ENCODE data around the gene PPP1R3E. TPM values are rescaled to one million over a fixed set of nuclear protein-coding genes. Genes with fewer than 3 reads are reported as not detected.

PPP1R3E gene
- polyA plus RNA-seq, 3 donors = 0.81 to 16.7 (median 0.88) TPM

DNA sequence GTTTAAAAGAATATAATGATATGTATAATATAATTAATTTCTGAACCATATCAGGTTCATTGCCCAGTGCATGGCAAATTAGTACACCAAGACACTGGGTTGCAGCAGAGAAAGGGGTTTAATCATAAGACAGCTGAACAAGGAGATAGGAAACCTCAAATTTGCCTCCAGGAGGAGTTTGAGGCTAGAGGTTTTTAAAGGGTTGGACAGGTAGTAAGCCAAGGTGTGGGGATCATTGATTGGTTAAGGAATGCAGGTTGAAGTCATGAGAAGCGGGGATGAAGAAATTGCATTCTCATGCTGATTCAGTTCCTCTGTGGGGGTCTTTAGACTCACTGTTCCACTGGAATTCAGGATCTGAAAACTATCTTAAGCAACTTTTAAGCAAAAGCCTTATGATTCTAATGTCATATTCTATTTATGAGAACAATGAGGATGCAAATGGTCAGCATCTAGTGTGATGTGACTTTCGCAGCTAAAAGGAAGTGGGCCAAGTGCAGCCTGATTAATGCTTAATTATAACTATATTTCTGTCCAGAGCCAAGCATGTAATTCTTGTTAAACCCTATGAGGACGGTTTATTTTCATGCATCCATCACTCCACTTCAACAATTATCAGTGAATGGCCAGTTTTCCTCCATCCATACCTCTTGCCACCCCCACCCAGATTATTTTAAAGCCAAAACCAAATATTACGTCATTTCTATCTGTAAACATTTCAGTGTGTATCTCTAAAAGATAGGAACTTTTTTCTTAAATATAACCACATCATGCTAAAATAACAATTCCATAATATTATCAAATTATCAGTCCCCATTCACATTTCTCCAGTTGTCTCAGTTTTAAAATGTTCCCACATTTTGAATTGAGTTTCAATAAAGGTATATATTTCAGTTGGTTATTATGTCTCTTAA is 50.0 kb downstream of the PPP1R3E start:
- 20% methylated on average over 2 of the region's 4 CpGs for WGBS (ENCODE audit: insufficient coverage)
- Histone ChIP-seq H3K4me1 (ENCODE audit: control insufficient read depth in 1 of 2, insufficient read depth in 2 of 2, low read length in 2 of 2) (peaks cover 7 to 9% of the 10 kb centered on the region in 2 donors), H3K27me3 (ENCODE audit: control insufficient read depth in 2 of 2, insufficient read depth in 2 of 2, low read length in 2 of 2) (no peaks in the 10 kb centered on the region), H4K20me1 (ENCODE audit: insufficient read depth, low read length) (no peaks in the 10 kb centered on the region), H3K36me3 (replicated peaks in 1 of 2; ENCODE audit: control insufficient read depth in 1 of 2, insufficient read depth in 2 of 2, low read length in 2 of 2) (no peaks in the 10 kb centered on the region), H3K9ac (ENCODE audit: insufficient read depth, low read length, poor library complexity, severe bottlenecking) (no peak overlapping the region), H3K79me2 (ENCODE audit: insufficient read depth, low read length) (no peaks in the 10 kb centered on the region), H2AFZ (ENCODE audit: insufficient read depth, low read depth, low read length, poor library complexity, severe bottlenecking) (no peak overlapping the region), H3K9me3 (replicated peaks in 1 of 2; ENCODE audit: control insufficient read depth in 1 of 2, insufficient read depth in 1 of 2, low read length in 2 of 2) (no peaks in the 10 kb centered on the region), H3K4me3 (replicated peaks in 1 of 3; ENCODE audit: low read depth in 2 of 3, low read length in 3 of 3) (no peak overlapping the region), H3K27ac (ENCODE audit: low read depth in 1 of 2, low read length in 2 of 2) (no peak overlapping the region), H3K4me2 (replicated peaks; ENCODE audit: extremely low read depth, low read length, poor library complexity, severe bottlenecking) (no peak overlapping the region)
- Mint-ChIP-seq H3K9me3 (no peaks in the 10 kb centered on the region), H3K4me1 (peaks cover 13% of the 10 kb centered on the region), H3K36me3 (no peaks in the 10 kb centered on the region), H3K4me3 (no peak overlapping the region), H3K27me3 (ENCODE audit: low read depth in 3 of 3) (no peaks in the 10 kb centered on the region), H3K27ac (no peak overlapping the region)
- no peak for DNase-seq
- TF ChIP-seq, protein P1, sequence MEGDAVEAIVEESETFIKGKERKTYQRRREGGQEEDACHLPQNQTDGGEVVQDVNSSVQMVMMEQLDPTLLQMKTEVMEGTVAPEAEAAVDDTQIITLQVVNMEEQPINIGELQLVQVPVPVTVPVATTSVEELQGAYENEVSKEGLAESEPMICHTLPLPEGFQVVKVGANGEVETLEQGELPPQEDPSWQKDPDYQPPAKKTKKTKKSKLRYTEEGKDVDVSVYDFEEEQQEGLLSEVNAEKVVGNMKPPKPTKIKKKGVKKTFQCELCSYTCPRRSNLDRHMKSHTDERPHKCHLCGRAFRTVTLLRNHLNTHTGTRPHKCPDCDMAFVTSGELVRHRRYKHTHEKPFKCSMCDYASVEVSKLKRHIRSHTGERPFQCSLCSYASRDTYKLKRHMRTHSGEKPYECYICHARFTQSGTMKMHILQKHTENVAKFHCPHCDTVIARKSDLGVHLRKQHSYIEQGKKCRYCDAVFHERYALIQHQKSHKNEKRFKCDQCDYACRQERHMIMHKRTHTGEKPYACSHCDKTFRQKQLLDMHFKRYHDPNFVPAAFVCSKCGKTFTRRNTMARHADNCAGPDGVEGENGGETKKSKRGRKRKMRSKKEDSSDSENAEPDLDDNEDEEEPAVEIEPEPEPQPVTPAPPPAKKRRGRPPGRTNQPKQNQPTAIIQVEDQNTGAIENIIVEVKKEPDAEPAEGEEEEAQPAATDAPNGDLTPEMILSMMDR (IDR thresholded peaks at IDR 0.05) = no peak
- intact Hi-C loops (cut with micrococcal nuclease) = no loop called here

DNA sequence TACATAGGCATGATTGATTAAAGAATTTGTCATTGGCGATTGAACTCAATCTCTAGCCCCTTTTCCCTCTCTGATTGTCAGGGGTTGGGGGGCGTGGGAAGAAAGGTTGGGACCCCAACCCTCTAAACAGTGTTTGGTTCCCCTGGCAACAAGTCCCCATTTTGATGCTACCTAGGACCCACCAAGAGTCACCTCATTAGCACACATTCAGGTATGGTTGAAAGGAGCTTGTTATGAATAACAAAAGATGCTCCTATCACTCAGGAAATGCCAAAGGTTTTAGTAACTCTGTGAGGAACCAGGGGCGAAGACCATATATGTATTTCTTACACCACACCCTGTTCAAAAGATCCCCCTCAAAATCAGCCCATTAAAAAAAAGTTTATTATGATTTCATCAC is 50.7 kb downstream of the PPP1R3E start:
- TF ChIP-seq, protein P1 (IDR thresholded peaks at IDR 0.05) = no peak
- no peak overlapping the region for H3K4me2 ChIP-seq (replicated peaks; ENCODE audit: extremely low read depth, low read length, poor library complexity, severe bottlenecking)
- H3K27me3 ChIP-seq (ENCODE audit: control insufficient read depth in 2 of 2, insufficient read depth in 2 of 2, low read length in 2 of 2) = no peaks in the 10 kb centered on the region
- H3K27me3 Mint-ChIP-seq (ENCODE audit: low read depth in 3 of 3) = no peaks in the 10 kb centered on the region
- no peaks in the 10 kb centered on the region for H4K20me1 ChIP-seq (ENCODE audit: insufficient read depth, low read length)
- no peaks in the 10 kb centered on the region for H3K9me3 ChIP-seq (replicated peaks in 1 of 2; ENCODE audit: control insufficient read depth in 1 of 2, insufficient read depth in 1 of 2, low read length in 2 of 2)
- peaks cover 7 to 9% of the 10 kb centered on the region in 2 donors for H3K4me1 ChIP-seq (ENCODE audit: control insufficient read depth in 1 of 2, insufficient read depth in 2 of 2, low read length in 2 of 2)
- no peak for DNase-seq
- no peaks in the 10 kb centered on the region for H3K9me3 Mint-ChIP-seq
- H3K27ac ChIP-seq (ENCODE audit: low read depth in 1 of 2, low read length in 2 of 2) = no peak overlapping the region
- H3K36me3 Mint-ChIP-seq = no peaks in the 10 kb centered on the region
- H3K4me3 ChIP-seq (replicated peaks in 1 of 3; ENCODE audit: low read depth in 2 of 3, low read length in 3 of 3) = no peak overlapping the region
- no peak overlapping the region for H3K9ac ChIP-seq (ENCODE audit: insufficient read depth, low read length, poor library complexity, severe bottlenecking)
- H3K27ac Mint-ChIP-seq = no peak overlapping the region
- H2AFZ ChIP-seq (ENCODE audit: insufficient read depth, low read depth, low read length, poor library complexity, severe bottlenecking) = no peak overlapping the region
- H3K4me3 Mint-ChIP-seq = no peak overlapping the region
- intact Hi-C loops (cut with micrococcal nuclease) = no loop called here
- WGBS (ENCODE audit: insufficient coverage) = no CpG with 5 or more reads among the region's 3 CpGs
- H3K36me3 ChIP-seq (replicated peaks in 1 of 2; ENCODE audit: control insufficient read depth in 1 of 2, insufficient read depth in 2 of 2, low read length in 2 of 2) = no peaks in the 10 kb centered on the region
- H3K79me2 ChIP-seq (ENCODE audit: insufficient read depth, low read length) = no peaks in the 10 kb centered on the region
- H3K4me1 Mint-ChIP-seq = peaks cover 13% of the 10 kb centered on the region

Data from CD14-positive monocyte (primary cell).